Colonic mucosa (tissue), 4 donors: ENCODE results near the gene KLHDC7A. TPM values are rescaled to one million over a fixed set of nuclear protein-coding genes. Genes with fewer than 3 reads are reported as not detected.

ENCODE experiments used
- DNase-seq: peaks from one replicate; pipeline ENCODE4 v3.0.0-alpha.2; 2020
- H3K27ac ChIP-seq: fragments of 200-600 bp; one replicate; pipeline ENCODE4 v1.8.0; 2021
- H3K27me3 ChIP-seq: fragments of 200-600 bp; one replicate; pipeline ENCODE4 v1.8.0; 2021
- H3K36me3 ChIP-seq: fragments of 200-600 bp; one replicate; pipeline ENCODE4 v1.8.0; 2021
- H3K4me1 ChIP-seq: fragments of 200-600 bp; one replicate; pipeline ENCODE4 v1.8.0; 2021; ENCODE audit warnings: mild to moderate bottlenecking
- H3K4me3 ChIP-seq: fragments of 200-600 bp; one replicate; pipeline ENCODE4 v1.8.0; 2021
- H3K9ac ChIP-seq, 2 donors: one replicate each; pipeline ENCODE4 v1.7.0; 2013; ENCODE audit warnings: control low read depth in 2 of 2, low read depth in 2 of 2, low read length in 2 of 2
- H3K9me3 ChIP-seq: fragments of 200-600 bp; one replicate; pipeline ENCODE4 v1.8.0; 2021
- CTCF ChIP-seq: fragments of 200-600 bp; IDR thresholded peaks from one replicate; pipeline ENCODE4 v1.8.0; 2022; ENCODE audit warnings: antibody characterized with exemption, mild to moderate bottlenecking
- intact Hi-C: fragments of 100-400 bp; cut with DNase I; formaldehyde crosslinking; loops from one replicate; pipeline ENCODE4 v1.14.1; 2022
- total RNA-seq, 2 donors: library from RNA; stranded (reverse); fragmentation: NEBNext Ultra II Directional in 1 of 2; extraction: Animal tissue kit (Norgen Biotek cat#: 25700) in 1 of 2; gene quantifications; one replicate each; pipeline ENCODE4 v1.2.1, GENCODE V29; 2021
- donor health status: healthy.
- donor health status: DM: no; HTN: no; CAD: no.
- donor health status: DM: no; HTN: no; CAD: no.

Gene KLHDC7A
- total RNA-seq, 2 donors from 2014 or later: 1.0 to 2.2 TPM

- DNase-seq: no peak
- Histone ChIP-seq H3K9ac (no peak overlapping the region), H3K27me3 (no peaks in the 10 kb centered on the region), H3K36me3 (no peaks in the 10 kb centered on the region), H3K9me3 (no peaks in the 10 kb centered on the region), H3K4me1 (no peaks in the 10 kb centered on the region), H3K4me3 (no peak overlapping the region), H3K27ac (no peak overlapping the region)
- intact Hi-C loops: no loop called here
- TF ChIP-seq CTCF: no peak
Measured at GRCh38 chr1:18468570-18468969, 12.2 kb upstream of the KLHDC7A start.

GRCh38 chr1:18469514-18469913 is 11.2 kb upstream of the KLHDC7A start:
- no peak for DNase-seq
- Histone ChIP-seq H3K27me3 (no peaks in the 10 kb centered on the region), H3K9ac (no peak overlapping the region), H3K27ac (no peak overlapping the region), H3K36me3 (no peaks in the 10 kb centered on the region), H3K4me3 (no peak overlapping the region), H3K4me1 (no peaks in the 10 kb centered on the region), H3K9me3 (no peaks in the 10 kb centered on the region)
- no peak for TF ChIP-seq CTCF
- intact Hi-C loops: no loop called here

GRCh38 chr1:18470671-18471355 is 9.9 kb upstream of the KLHDC7A start:
- Histone ChIP-seq H3K9me3 (no peaks in the 10 kb centered on the region), H3K9ac (no peak overlapping the region), H3K27ac (no peak overlapping the region), H3K4me1 (no peaks in the 10 kb centered on the region), H3K4me3 (no peak overlapping the region), H3K27me3 (no peaks in the 10 kb centered on the region), H3K36me3 (no peaks in the 10 kb centered on the region)
- intact Hi-C loops: no loop called here
- DNase-seq: no peak
- no peak for TF ChIP-seq CTCF

GRCh38 chr1:18473195-18473815 is 7.4 kb upstream of the KLHDC7A start:
- no peak overlapping the region for H3K27ac ChIP-seq
- no peak overlapping the region for H3K4me3 ChIP-seq
- DNase-seq: no peak

GRCh38 chr1:18474559-18475175 is 6.1 kb upstream of the KLHDC7A start:
- Histone ChIP-seq H3K4me3 (no peak overlapping the region), H3K27ac (no peak overlapping the region), H3K27me3 (no peaks in the 10 kb centered on the region), H3K36me3 (no peaks in the 10 kb centered on the region), H3K9me3 (no peaks in the 10 kb centered on the region), H3K4me1 (no peaks in the 10 kb centered on the region), H3K9ac (no peak overlapping the region)
- no peak for TF ChIP-seq CTCF
- intact Hi-C loops: no loop called here
- DNase-seq: no peak

More at GRCh38 chr1:18473195-18473815, 7.4 kb upstream of the KLHDC7A start:
- Histone ChIP-seq H3K9me3 (no peaks in the 10 kb centered on the region), H3K9ac (no peak overlapping the region), H3K27me3 (no peaks in the 10 kb centered on the region), H3K36me3 (no peaks in the 10 kb centered on the region), H3K4me1 (no peaks in the 10 kb centered on the region)
- intact Hi-C loops: no loop called here
- TF ChIP-seq CTCF: no peak
